ENCODE results near the gene ZNF511. TPM values are rescaled to one million over a fixed set of nuclear protein-coding genes. Genes with fewer than 3 reads are reported as not detected.

Gene ZNF511
- total and polyA plus RNA-seq, 9 of the 15 experiments (the other 6 are each of a cell fraction or from before 2014, with no cell fraction given), result 0.61 to 69.3 (median 40.1) TPM

- DNase-seq (ENCODE audit: extremely low read depth in 1 of 4, low spot score in 3 of 4), result peak; percentile 85 to 94 (median 90)
- peak overlapping the region; percentile 85 for H3K27ac ChIP-seq (ENCODE audit: extremely low read depth, low read depth, low read length)
- H3K27me3 ChIP-seq (ENCODE audit: control insufficient read depth in 2 of 2, insufficient read depth in 2 of 2, low read length in 2 of 2), result no peaks in the 10 kb centered on the region
- H3K4me3 ChIP-seq, result peak overlapping the region; percentile 67
- ChIA-PET CTCF (ENCODE audit: low intra/inter-chr PET ratio) (interaction anchor here (1.0 kb wide), 1 partner anchor 165 kb away, joined by 3 read pairs; no protein-coding TSS in a partner anchor), POLR2A (no interaction called here)
- BruUV-seq (replicated peaks), result TSS peak; percentile 23
- peak; percentile 32 for FAIRE-seq
- H3K79me2 ChIP-seq (ENCODE audit: control insufficient read depth, insufficient read depth, low read length), result peaks cover 48% of the 10 kb centered on the region
- peak; percentile 85 for ATAC-seq
- H3K4me2 ChIP-seq (ENCODE audit: insufficient read depth, low read length), result peak overlapping the region; percentile 92
- H3K9me3 ChIP-seq (replicated peaks; ENCODE audit: control insufficient read depth, insufficient read depth, low read depth, low read length), result no peaks in the 10 kb centered on the region
- peaks cover 21 to 39% of the 10 kb centered on the region in 2 experiments for H3K4me1 ChIP-seq (replicated peaks in 1 of 2; ENCODE audit: control insufficient read depth in 2 of 2, insufficient read depth in 2 of 2, low read length in 2 of 2)
- H3K9ac ChIP-seq (ENCODE audit: insufficient read depth in 1 of 2, low read depth in 2 of 2, low read length in 2 of 2), result peak overlapping the region; percentile 75 to 96
- WGBS (ENCODE audit: insufficient coverage, low coverage, missing lambda C conversion rate), result 70% methylated on average over 2 of the region's 46 CpGs
- peak overlapping the region; percentile 90; the same call in 1 of the 2 replicates for H2AFZ ChIP-seq (ENCODE audit: low read depth, low read length)
- in situ Hi-C loops (cut with MboI) (loop anchor here (5.0 kb wide), 2 partner anchors 62 to 167 kb away; no protein-coding TSS in a partner anchor), intact Hi-C loops (cut with micrococcal nuclease) (no loop called here)
- H3K9me1 ChIP-seq (ENCODE audit: control insufficient read depth, insufficient read depth, low read length), result no peaks in the 10 kb centered on the region
- H3K36me3 ChIP-seq (ENCODE audit: control insufficient read depth, insufficient read depth, low read length), result peaks cover 37% of the 10 kb centered on the region; the same call in 2 of the 3 replicates
- no peaks in the 10 kb centered on the region for H4K20me1 ChIP-seq (replicated peaks; ENCODE audit: control insufficient read depth, insufficient read depth, low read length)
- TF ChIP-seq PKNOX1 (IDR thresholded peaks at IDR 0.05) (no peak), DIDO1 (tag; IDR thresholded peaks at IDR 0.05; ENCODE audit: low read depth) (no peak), ZNF699 (CRISPR knock-in tag; IDR thresholded peaks at IDR 0.05; ENCODE audit: insufficient replicate concordance) (no peak), PCBP1 (IDR thresholded peaks at IDR 0.05; ENCODE audit: low read depth, low read length, poor library complexity, severe bottlenecking) (no peak), ZBTB43 (CRISPR knock-in tag; IDR thresholded peaks at IDR 0.05) (no peak), FOXK2 (conservative IDR thresholded peaks at IDR 0.05 in 1 of 2, IDR thresholded peaks at IDR 0.05 in 1 of 2; ENCODE audit: low read depth in 2 of 2) (no peak), TBL1XR1 (IDR thresholded peaks at IDR 0.05; ENCODE audit: low read length in 2 of 2) (no peak), TCF3 (CRISPR knock-in tag; IDR thresholded peaks at IDR 0.05) (no peak), SRSF7 (optimal IDR thresholded peaks at IDR 0.05; ENCODE audit: low read depth, low read length) (no peak), MAZ (CRISPR knock-in tag; conservative IDR thresholded peaks at IDR 0.05 in 1 of 2, IDR thresholded peaks at IDR 0.05 in 1 of 2) (0 out of 4 replicates have a peak, but pooled peaks of 1 of the 2 experiments have one; percentile 7), TGIF2 (CRISPR knock-in tag; IDR thresholded peaks at IDR 0.05) (no peak), TAF7 (tag; IDR thresholded peaks at IDR 0.05) (no peak), SAP30 (IDR thresholded peaks at IDR 0.05; ENCODE audit: borderline replicate concordance, insufficient read depth, low read depth, low read length, poor library complexity, severe bottlenecking) (no peak), ATF7 (IDR thresholded peaks at IDR 0.05) (peak; percentile 73; the same call in 1 of the 2 replicates), TCF15 (CRISPR knock-in tag; IDR thresholded peaks at IDR 0.05) (no peak), EGR1 (conservative IDR thresholded peaks at IDR 0.05) (peak; percentile 48), CTCF (IDR thresholded peaks at IDR 0.05 in 2 of 3, conservative IDR thresholded peaks at IDR 0.05 in 1 of 3; ENCODE audit: insufficient read depth in 2 of 3, low read depth in 1 of 3, low read length in 3 of 3) (no peak)
These were observed 496 bp downstream of the ZNF511 start for GRCh38 chr10:133309100-133309719.

Measured in K562 (cell line).